CD4-positive, alpha-beta T cell treated with Interleukin-1 beta for 1 hour (primary cell): ENCODE measurements around the gene CEPT1.

Source experiments
- DNase-seq, 2 donors: peaks; one replicate each; pipeline ENCODE4 v3.0.0-alpha.2; 2020 to 2022

CEPT1 gene

DNA sequence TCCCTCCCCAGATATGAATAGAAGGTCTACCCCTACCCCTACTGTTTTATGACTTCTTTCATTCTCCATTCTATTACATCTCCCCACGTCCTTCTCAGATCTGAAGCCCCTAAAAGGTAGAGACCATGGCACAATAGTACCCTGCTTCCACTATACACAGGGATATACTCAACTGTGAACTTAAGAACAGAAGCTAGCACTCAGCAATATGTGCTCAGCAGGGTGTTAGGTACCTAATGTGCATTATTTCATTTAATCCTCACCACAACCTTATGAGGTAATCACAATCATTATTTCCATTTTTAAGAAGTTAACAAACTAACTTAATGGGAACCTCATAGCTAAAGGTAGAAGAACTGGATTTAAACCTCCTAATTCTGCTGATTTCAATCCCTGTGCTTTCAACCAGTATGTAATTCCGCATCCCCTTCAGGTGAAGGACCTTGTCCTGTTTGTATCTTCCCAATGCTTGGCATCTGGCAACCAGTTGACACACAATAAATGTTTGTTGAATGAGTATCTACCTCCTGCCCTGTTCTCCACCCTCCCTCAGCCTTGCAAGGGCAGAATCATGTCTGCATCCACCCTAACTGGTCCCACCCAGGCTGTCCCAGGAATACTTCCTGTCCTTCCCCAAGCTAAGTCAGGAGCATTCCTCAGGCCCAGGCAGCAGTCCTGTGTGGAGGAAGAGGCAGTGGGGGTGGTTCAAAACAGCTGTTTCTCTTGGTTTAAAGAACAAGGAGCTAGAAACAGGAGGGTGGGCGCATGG is 53.9 kb downstream of the CEPT1 start:
- DNase-seq = no peak

DNA sequence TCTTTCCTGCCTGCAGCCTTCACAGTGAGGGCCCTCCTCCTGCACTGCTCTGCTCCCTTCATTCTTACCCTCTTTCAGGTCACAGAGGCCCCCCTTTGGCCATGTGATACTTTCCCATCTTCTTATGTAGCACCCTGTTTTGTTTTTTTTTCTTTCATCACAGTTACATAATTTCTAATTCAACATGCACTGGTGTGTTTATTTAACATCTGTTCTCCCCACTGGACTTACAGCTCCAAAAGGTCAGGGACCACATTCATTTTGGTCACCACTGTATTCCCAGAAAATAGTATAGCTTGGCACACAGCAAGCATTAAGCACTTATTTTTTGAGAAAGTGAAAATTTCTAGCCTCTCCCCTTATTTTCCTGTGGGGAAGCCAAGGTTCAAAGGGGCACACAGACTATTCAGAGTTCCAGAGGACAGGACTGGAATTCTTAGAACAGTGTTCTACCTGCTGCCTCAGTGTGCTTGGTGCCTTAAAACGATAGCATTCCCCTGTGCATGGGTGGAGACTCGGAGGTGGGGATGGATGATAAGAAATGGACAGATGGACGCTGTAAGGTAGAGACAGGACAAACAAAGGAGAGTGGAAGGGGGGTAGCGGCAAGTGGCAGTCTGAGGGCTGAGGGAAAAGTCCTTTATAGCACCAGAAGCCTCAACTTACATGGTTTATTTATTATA is 55.1 kb downstream of the CEPT1 start:
- DNase-seq = no peak

- no peak for DNase-seq
Observed at GRCh38 chr1:111196213-111196612, 56.2 kb downstream of the CEPT1 start.

DNA sequence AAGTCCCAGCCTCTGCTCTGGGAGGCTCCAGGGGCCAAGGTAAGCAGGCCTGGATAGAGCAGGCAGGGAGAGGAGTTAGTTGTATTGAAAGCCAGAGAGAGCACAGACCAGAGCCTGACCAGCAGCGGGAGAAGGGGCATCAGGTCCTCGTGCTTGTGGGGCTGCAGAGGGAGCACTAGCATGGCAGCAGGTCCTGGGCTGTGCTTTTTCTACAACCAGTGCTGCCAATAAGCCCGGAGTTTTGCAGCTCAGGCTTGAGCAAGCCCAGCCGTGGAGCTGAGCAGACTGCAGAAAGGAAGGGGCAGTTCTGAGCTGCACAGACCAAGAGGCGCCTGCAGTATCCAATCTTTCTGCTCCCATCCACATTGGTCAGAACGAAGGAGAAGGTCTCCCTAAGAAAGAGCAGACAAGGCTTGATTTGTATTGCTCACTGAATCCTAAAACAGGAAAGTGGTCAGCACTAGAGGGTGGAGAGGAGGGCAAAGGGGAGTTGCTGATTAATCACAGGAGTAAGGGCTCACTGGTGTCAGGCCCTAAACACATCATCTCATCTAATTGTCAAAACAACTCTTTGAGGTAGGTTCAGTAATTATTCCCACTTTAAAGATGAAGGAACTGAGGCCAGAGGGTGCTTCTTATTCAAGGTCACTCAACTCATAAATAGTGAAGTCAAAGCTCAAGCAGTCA is 57.7 kb downstream of the CEPT1 start:
- peak; percentile 67 to 70 for DNase-seq

DNA sequence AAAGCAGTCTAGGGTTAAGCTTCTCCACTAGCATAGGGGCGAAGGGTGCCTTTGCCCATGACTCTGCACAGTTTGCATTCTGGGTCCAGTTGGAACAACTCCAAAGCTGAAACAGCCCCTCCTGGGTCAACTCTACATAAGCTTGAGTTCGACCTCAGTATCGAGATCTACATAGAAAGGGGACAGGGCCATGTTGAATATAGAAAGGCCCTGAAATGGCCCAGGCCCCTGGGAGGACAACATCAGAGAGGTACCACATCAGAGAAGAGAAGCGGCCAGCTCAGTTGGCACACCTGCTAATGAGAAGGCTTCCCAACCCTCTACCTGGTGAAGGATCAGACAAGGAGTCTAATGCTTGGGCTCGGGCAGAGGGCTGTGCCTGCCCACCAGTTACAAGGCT is 58.8 kb downstream of the CEPT1 start:
- DNase-seq = no peak

GRCh38 chr1:111199329-111199728 is 59.3 kb downstream of the CEPT1 start:
- no peak for DNase-seq

DNA sequence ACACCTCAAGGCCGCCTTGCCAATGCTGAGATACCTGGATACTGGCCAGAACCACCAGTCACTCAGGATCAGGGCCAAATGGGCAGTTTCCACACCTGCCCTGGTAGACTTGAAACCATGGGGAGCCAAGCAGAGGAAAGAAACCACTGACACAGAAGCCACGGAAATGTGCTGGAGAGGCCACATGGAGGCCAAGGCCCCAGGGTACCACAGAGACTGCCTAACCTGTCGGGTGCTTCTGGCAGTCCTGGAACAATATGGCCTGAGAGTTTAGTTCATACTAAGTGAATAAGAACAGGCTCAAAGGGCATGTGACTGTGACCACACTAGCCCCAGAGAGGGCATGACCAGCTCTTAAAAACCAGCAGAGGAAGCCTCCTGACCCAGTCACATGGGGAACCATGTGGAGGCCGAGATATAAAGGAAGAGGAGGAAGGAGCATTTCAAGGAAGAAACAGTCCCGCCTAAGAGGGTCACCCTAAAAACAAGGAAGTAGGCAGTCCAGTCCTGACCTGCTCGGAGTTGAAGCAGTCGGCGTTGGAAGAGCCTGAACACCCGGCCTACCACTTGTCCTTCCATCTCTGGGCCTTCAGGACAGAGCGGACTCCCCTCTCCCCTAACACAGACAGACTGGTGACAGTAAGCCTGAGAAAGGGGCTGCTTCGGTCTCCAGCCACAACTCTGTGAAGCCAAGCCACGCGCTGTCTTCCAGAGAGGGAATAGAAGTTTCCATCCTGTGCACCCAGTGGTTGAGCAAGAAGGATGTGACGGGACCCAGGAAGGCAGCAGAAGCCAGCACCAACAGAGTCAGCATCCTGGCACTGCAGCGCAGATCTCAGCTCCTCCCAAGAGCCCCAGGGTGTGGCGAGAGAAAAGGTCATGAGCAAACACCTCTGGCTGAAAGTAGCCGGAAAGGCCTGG is 60.1 kb downstream of the CEPT1 start, which contains the start of gene DENND2D:
TSS of gene DENND2D (minus strand) at position 766 of the 921 bp plus-strand sequence. CDS start at position 579, 187 bp downstream.
- peak; percentile 54 to 71 for DNase-seq

DNA sequence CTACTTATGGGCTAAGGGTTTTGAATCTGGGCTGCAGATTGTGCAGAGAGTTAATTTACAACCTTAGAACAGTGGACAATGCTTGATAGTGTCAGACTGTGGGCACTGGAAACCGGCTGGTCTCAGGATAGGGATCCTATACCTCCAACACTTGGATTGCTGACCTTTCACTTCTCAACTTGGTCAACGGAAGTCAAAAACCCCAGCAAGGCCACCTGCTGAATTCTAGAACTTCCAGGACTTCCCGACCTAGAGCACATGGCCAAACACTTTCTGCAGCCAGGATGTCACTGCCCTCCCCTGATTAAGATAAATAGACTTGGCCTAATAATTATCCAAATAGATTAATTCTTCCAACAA is 60.8 kb downstream of the CEPT1 start:
- DNase-seq = no peak

DNA sequence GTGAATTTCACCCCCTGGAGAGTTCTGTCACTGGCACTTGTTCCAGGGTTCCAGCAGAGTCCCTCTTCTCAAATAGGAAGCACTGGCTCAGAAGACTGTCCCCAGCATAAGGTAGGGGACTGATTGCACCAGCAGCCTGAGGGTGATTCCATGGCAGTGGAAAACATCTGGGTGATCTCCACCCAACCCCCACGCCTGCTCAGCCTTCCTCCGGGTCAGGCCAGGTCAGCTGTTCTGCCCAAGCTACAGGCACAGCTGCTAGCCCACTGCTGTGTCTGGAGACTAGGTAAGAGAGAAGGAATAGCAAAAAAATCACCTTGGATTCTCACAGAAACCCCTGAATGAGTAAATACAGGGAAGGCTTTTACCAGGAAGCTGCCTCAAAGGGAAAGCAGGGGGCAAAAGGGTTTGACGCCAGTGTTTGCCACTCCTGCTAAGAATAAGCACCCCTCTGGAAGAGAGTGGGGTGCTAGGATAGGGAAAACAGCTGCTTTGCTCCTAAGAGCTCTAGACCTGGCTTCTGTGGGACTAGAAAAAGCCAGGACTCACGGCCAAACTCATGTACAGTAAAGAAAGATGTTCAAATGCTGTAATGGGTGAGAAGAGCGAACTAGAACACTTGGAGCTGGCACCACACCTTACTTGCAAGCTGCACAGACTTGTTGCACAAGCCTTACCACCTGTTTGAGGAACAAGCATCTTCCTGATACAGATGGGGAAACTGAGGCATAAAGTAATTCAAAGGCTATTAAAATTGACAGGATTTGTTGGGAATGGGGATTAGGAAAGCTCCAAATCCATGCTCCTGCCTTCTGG is 61.5 kb downstream of the CEPT1 start:
- no peak for DNase-seq

DNA sequence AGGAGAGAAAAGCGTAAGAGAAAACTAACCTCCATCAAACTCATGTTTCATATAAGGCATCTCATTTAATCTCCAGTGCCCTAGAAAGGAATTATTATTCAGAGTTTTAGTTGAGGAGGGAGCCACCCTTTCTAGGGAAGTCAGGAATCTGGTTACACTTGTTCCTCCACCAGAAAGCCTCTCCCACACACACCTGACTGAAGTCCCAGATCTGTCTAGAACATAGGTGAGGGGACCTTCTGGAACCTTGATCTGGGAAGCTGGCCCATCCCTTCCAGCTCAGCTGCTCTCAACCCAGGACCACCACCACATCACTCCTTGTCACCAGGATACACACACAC is 62.3 kb downstream of the CEPT1 start:
- no peak for DNase-seq

GRCh38 chr1:111202707-111203623 is 62.9 kb downstream of the CEPT1 start:
- no peak for DNase-seq

DNA sequence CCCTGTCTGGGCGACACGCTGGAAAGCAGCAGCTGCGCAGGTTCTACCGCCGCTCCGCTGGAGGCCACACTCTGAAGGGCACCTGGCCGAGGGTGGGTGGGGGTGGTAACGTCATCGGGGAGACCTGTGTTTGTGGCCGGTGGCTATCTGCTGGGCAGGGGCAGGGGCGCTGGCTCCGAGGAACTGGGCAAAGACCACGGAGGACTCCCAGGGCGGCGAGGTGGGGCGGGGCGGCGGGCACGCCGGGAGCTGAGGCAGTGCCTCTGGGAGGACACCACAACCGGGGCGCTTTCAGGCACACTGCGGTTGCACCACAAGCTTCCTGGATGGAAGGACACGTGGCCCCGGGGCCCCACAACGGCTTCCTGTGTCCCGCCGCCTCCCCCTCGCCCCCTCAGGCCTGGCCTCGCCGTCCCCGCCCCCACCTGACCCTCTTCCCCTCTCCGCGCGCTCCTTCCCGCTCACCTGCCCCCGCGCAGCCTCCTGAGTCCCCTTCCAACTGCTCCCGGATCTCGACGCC is 63.7 kb downstream of the CEPT1 start:
- peak; percentile 87 for DNase-seq

DNA sequence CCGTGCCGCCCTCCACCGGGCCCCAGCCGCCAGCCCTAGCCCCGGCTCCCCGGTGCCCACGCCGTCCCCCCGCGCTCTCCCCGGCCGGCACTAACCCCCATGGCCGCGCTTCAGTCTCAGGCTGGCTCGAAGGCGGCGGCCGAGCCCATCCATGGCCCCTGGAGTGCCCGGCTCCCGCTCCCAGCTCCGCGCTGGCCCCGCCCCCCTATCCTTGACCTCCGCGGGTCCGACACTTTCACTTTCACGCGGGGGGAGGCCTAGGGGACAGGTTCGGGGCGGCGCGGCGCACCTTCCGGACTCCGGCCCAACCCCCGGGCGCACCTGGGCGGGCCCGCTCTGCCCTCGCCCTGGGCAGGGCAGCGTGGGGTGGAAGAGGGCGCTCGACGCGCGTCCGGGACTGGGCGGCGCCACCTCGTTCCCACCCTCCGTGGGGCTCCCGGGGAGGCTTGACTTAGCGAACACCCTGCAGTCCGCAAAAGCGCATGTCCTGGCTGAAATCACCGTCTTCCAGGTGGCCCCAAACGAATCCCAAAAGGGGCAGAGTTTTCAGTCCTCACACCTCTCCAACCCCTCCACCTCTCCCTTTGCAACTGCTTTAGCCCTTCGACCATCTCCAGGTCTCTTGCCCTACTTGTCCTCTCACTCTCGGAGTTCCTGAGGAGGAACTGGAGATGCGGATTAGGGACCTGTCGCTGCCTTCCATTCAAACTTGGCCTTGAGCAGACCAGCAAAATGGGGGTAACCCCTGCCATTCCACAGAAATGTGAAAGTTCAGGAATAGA is 64.4 kb downstream of the CEPT1 start:
- peak; percentile 82 to 83 for DNase-seq

DNA sequence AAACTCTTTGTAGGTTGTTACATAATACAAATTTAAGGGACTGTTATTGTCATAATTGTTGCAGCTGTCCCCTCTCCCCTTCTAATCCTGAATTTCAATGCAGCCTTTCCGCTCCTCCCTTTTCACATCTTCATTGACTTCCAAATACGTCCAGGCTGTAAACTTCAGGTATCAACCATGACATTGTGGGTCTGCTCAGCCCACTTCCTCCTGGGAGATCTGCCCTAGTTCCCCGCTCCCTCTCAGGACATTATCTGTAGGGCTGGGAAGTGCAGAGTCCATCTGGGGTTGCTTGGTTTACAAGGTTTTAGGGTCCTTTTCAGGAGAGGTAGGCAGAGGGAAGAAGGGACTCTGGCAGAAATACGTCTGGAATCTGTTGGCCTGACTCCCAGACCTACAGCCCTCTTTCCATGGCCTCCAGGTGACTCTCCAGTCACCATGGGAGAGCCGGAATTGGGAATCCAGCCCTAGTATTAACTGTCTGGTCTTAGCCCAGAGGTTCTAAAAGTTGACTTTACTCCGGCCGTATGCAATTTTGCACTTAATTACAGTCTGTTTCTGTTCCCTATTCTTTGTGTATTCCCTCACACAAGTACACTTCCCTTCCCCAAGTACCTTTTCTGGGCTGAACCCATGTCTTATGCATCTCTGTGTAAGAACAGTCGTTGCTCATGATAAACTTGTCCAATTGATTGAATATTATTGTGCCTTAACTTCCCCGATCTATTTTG is 65.1 kb downstream of the CEPT1 start:
- no peak for DNase-seq

- no peak for DNase-seq
Observed at GRCh38 chr1:111205714-111206050, 65.7 kb downstream of the CEPT1 start.

- no peak for DNase-seq
Observed at GRCh38 chr1:111208921-111209320, 68.9 kb downstream of the CEPT1 start.

- DNase-seq = no peak
Observed at GRCh38 chr1:111209622-111210021, 69.6 kb downstream of the CEPT1 start.

DNA sequence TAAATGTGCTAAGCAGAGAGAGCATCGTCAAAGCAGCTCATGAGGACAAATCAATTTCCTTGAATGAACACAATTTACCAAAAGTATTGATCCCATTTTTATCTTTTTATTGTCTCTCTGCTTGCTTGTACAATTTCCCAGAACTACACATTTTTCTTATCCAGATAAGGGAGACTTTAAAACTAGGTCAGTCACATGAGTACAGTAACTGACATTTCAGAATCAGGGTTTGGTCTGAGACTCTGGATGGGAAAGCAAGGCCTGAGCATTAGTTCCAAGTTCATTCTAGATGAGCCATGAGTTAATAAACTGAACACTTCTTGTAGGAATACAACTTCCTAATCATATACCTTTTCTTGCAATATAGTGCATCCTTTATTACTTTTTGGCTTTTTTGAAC is 71.9 kb downstream of the CEPT1 start:
- DNase-seq = no peak
